Fibroblast of lung (primary cell): Measurements from ENCODE around the gene SCO2. TPM values are rescaled to one million over a fixed set of nuclear protein-coding genes. Genes with fewer than 3 reads are reported as not detected.

ENCODE experiments used
- DNase-seq, 2 donors: peaks; one replicate each; pipeline versions ENCODE4 v3.0.0 to v3.0.0-alpha.2; 2010; ENCODE audit warnings: low read depth in 2 of 2
- H2AFZ ChIP-seq: 2 replicates; pipeline ENCODE4 v1.5.1; 2012; ENCODE audit warnings: low read length, control low read depth, inconsistent platforms
- H3K27ac ChIP-seq: 2 replicates; pipeline ENCODE4 v1.5.1; 2011; ENCODE audit warnings: low read length, control low read depth; ENCODE audit not compliant: insufficient read depth
- H3K27me3 ChIP-seq: 2 replicates; pipeline ENCODE4 v1.5.1; 2011; ENCODE audit warnings: mild to moderate bottlenecking, low read length; ENCODE audit not compliant: control insufficient read depth, insufficient read depth
- H3K36me3 ChIP-seq: 2 replicates; pipeline ENCODE4 v1.5.1; 2011; ENCODE audit warnings: low read length; ENCODE audit not compliant: control insufficient read depth, insufficient read depth
- H3K4me1 ChIP-seq: 2 replicates; pipeline ENCODE4 v1.5.1; 2011; ENCODE audit warnings: low read length; ENCODE audit not compliant: control insufficient read depth, insufficient read depth; ENCODE audit errors: extremely low read depth
- H3K4me2 ChIP-seq: 2 replicates; pipeline ENCODE4 v1.5.1; 2011; ENCODE audit warnings: low read length, control low read depth; ENCODE audit not compliant: insufficient read depth; ENCODE audit errors: extremely low read depth
- H3K4me3 ChIP-seq, 4 experiments: fragments of 200-600 bp in 1 of 4; sonication (generic) in 1 of 4; replicated peaks in 1 of 4; 2 replicates each; pipeline ENCODE4 v1.5.1; 2011 to 2016; ENCODE audit warnings: low read length in 4 of 4, low read depth in 3 of 4, mild to moderate bottlenecking in 3 of 4, control low read depth in 2 of 4, inconsistent platforms in 1 of 4, mixed read lengths in 1 of 4; ENCODE audit not compliant: insufficient read depth in 1 of 4; ENCODE audit errors: control extremely low read depth in 1 of 4
- H3K79me2 ChIP-seq: 2 replicates; pipeline ENCODE4 v1.5.1; 2012; ENCODE audit warnings: mild to moderate bottlenecking, low read length, inconsistent platforms; ENCODE audit not compliant: control insufficient read depth, insufficient read depth
- H3K9ac ChIP-seq: 2 replicates; pipeline ENCODE4 v1.5.1; 2011; ENCODE audit warnings: mild to moderate bottlenecking, low read length, control low read depth; ENCODE audit not compliant: insufficient read depth
- H3K9me3 ChIP-seq: 2 replicates; pipeline ENCODE4 v1.5.1; 2012; ENCODE audit warnings: low read depth, low read length; ENCODE audit not compliant: control insufficient read depth, insufficient read depth
- H4K20me1 ChIP-seq: 2 replicates; pipeline ENCODE4 v1.5.1; 2011; ENCODE audit warnings: low read length; ENCODE audit not compliant: control insufficient read depth, insufficient read depth; ENCODE audit errors: extremely low read depth
- CTCF ChIP-seq, 2 donors: IDR thresholded peaks in 1 of 2; conservative IDR thresholded peaks in 1 of 2; 1 replicate in 1 of 2; 2 replicates in 1 of 2; pipeline ENCODE4 v1.5.1; 2011 to 2012; ENCODE audit warnings: low read length in 2 of 2, control low read depth in 1 of 2, inconsistent platforms in 1 of 2, low read depth in 1 of 2, mild to moderate bottlenecking in 1 of 2
- EZH2 ChIP-seq: IDR thresholded peaks from 2 replicates; pipeline ENCODE4 v1.5.1; 2012; ENCODE audit warnings: low read length, control low read depth, mild to moderate bottlenecking; ENCODE audit errors: missing control alignments
- polyA plus RNA-seq, 2 donors: library from polyadenylated mRNA; depleted of rRNA in 1 of 2; stranded (reverse) in 1 of 2; unstranded in 1 of 2; fragments of >200 nt; gene quantifications; 2 replicates each; pipeline ENCODE4 v1.2.1, GENCODE V29; 2011 to 2012; ENCODE audit warnings: missing spikeins in 1 of 2
- total RNA-seq: library from RNA; depleted of rRNA; stranded (reverse); fragments of >200 nt; gene quantifications from 2 replicates; pipeline ENCODE4 v1.2.1, GENCODE V29; 2014

Gene SCO2
- total and polyA plus RNA-seq, 2 donors (not counting 1 experiment from before 2014, with no cell fraction given) = 0.42 to 3.1 TPM

GRCh38 chr22:50483977-50484853, 41.2 kb downstream of the SCO2 start:
- no peak for TF ChIP-seq EZH2
- no peak for TF ChIP-seq CTCF (conservative IDR thresholded peaks at IDR 0.05 in 1 of 2, IDR thresholded peaks at IDR 0.05 in 1 of 2; ENCODE audit: low read depth in 1 of 2, low read length in 2 of 2)
- Histone ChIP-seq H3K9ac (no peak overlapping the region), H3K27ac (no peak overlapping the region), H3K79me2 (no peaks in the 10 kb centered on the region), H3K4me3 (no peak overlapping the region), H3K27me3 (peaks cover 29% of the 10 kb centered on the region), H3K4me1 (no peaks in the 10 kb centered on the region), H3K36me3 (no peaks in the 10 kb centered on the region), H4K20me1 (no peaks in the 10 kb centered on the region), H3K9me3 (no peaks in the 10 kb centered on the region), H2AFZ (no peak overlapping the region), H3K4me2 (no peak overlapping the region)
- no peak for DNase-seq

- H3K27ac ChIP-seq = no peak overlapping the region
- H3K27me3 ChIP-seq = peaks cover 32% of the 10 kb centered on the region
- H3K4me1 ChIP-seq = no peaks in the 10 kb centered on the region
- H3K9ac ChIP-seq = no peak overlapping the region
- TF ChIP-seq CTCF (conservative IDR thresholded peaks at IDR 0.05 in 1 of 2, IDR thresholded peaks at IDR 0.05 in 1 of 2; ENCODE audit: low read depth in 1 of 2, low read length in 2 of 2) (no peak), EZH2 (no peak)
- H3K4me3 ChIP-seq = no peak overlapping the region
- no peaks in the 10 kb centered on the region for H3K9me3 ChIP-seq
- H2AFZ ChIP-seq = no peak overlapping the region
- no peak for DNase-seq
- no peak overlapping the region for H3K4me2 ChIP-seq
- H4K20me1 ChIP-seq = no peaks in the 10 kb centered on the region
- H3K36me3 ChIP-seq = no peaks in the 10 kb centered on the region
- H3K79me2 ChIP-seq = no peaks in the 10 kb centered on the region
Measured at GRCh38 chr22:50483556-50483955, 41.8 kb downstream of the SCO2 start.

GRCh38 chr22:50483106-50483505, 42.3 kb downstream of the SCO2 start:
- Histone ChIP-seq H3K9ac (no peak overlapping the region), H3K4me3 (peak overlapping the region in 1 of 4 experiments; percentile 27), H3K27ac (no peak overlapping the region), H4K20me1 (no peaks in the 10 kb centered on the region), H2AFZ (no peak overlapping the region), H3K27me3 (peaks cover 32% of the 10 kb centered on the region), H3K4me2 (no peak overlapping the region), H3K9me3 (no peaks in the 10 kb centered on the region), H3K36me3 (no peaks in the 10 kb centered on the region), H3K79me2 (no peaks in the 10 kb centered on the region), H3K4me1 (no peaks in the 10 kb centered on the region)
- no peak for DNase-seq
- TF ChIP-seq CTCF (conservative IDR thresholded peaks at IDR 0.05 in 1 of 2, IDR thresholded peaks at IDR 0.05 in 1 of 2; ENCODE audit: low read depth in 1 of 2, low read length in 2 of 2) = no peak
- no peak for TF ChIP-seq EZH2
